Thyroid gland (tissue), 4 donors: Measurements from ENCODE around the gene MCF2L. TPM values are rescaled to one million over a fixed set of nuclear protein-coding genes. Genes with fewer than 3 reads are reported as not detected.

Source experiments
- DNase-seq, 2 donors: peaks; one replicate each; pipeline ENCODE4 v3.0.0-alpha.2; 2019
- H3K27ac ChIP-seq, 3 donors: fragments of 200-600 bp; sonication (generic); 1 replicate in 2 of 3; 2 replicates in 1 of 3; pipeline ENCODE4 v1.5.1; 2016 to 2019; ENCODE audit warnings: mild to moderate bottlenecking in 1 of 3, moderate library complexity in 1 of 3
- H3K27me3 ChIP-seq: fragments of 200-600 bp; sonication (generic); one replicate; pipeline ENCODE4 v1.5.1; 2019
- H3K36me3 ChIP-seq, 2 donors: fragments of 200-600 bp; sonication (generic); one replicate each; pipeline ENCODE4 v1.5.1; 2016 to 2019
- H3K4me1 ChIP-seq, 2 donors: fragments of 200-600 bp; sonication (generic); one replicate each; pipeline ENCODE4 v1.5.1; 2017 to 2019
- H3K4me3 ChIP-seq, 3 donors: fragments of 200-600 bp; sonication (generic); replicated peaks in 1 of 3; 1 replicate in 2 of 3; 2 replicates in 1 of 3; pipeline ENCODE4 v1.5.1; 2016; ENCODE audit warnings: mild to moderate bottlenecking in 1 of 3
- H3K9me3 ChIP-seq: fragments of 200-600 bp; sonication (generic); one replicate; pipeline ENCODE4 v1.5.1; 2017
- CTCF ChIP-seq, 6 experiments: fragments of 200-600 bp in 3 of 6; fragments of 450-650 bp in 3 of 6; sonication (generic) in 3 of 6; IDR thresholded peaks; one replicate each; pipeline ENCODE4 v1.5.1; 2016 to 2019; ENCODE audit warnings: antibody characterized with exemption in 6 of 6, mild to moderate bottlenecking in 2 of 6, inconsistent platforms in 1 of 6, moderate library complexity in 1 of 6
- POLR2A ChIP-seq, 2 donors: fragments of 450-650 bp; IDR thresholded peaks; one replicate each; pipeline ENCODE4 v1.6.1; 2017; ENCODE audit warnings: antibody characterized with exemption in 2 of 2, mild to moderate bottlenecking in 2 of 2, moderate library complexity in 1 of 2
- WGBS, 2 donors: methylation state at CpG; one replicate each; pipeline ENCODE4 v1.1.5; 2017; 5-methylcytosine and 5-hydroxymethylcytosine counted together
- intact Hi-C: fragments of 100-400 bp; cut with DNase I; formaldehyde crosslinking; loops from one replicate; pipeline ENCODE4 v1.15.1; 2023
- total RNA-seq, 4 donors: library from RNA; depleted of rRNA; stranded (reverse); fragments of >200 nt; gene quantifications; one replicate each; pipeline ENCODE4 v1.2.3, GENCODE V29; 2016

Gene MCF2L
- total RNA-seq, 4 donors from 2014 or later, result 35.6 to 83.4 (median 43.6) TPM

- no peaks in the 10 kb centered on the region for H3K9me3 ChIP-seq
- intact Hi-C loops, result no loop called here
- H3K27me3 ChIP-seq, result no peaks in the 10 kb centered on the region
- H3K4me3 ChIP-seq, result no peak overlapping the region
- no peak overlapping the region for H3K27ac ChIP-seq
- H3K4me1 ChIP-seq, result peaks cover 7 to 19% of the 10 kb centered on the region in 2 donors
- no peaks in the 10 kb centered on the region for H3K36me3 ChIP-seq
- 88 to 93% methylated on average over 12 of the region's 12 CpGs for WGBS, 2 donors
- DNase-seq, result no peak
- TF ChIP-seq POLR2A (IDR thresholded peaks at IDR 0.05), result no peak
- no peak for TF ChIP-seq CTCF (IDR thresholded peaks at IDR 0.05)
These were observed 11.7 kb upstream of the MCF2L start for GRCh38 chr13:112957295-112957677.

GRCh38 chr13:112958127-112958989 is 10.7 kb upstream of the MCF2L start:
- intact Hi-C loops, result no loop called here
- H3K9me3 ChIP-seq, result no peaks in the 10 kb centered on the region
- H3K27me3 ChIP-seq, result no peaks in the 10 kb centered on the region
- no peaks in the 10 kb centered on the region for H3K36me3 ChIP-seq
- peaks cover 7 to 16% of the 10 kb centered on the region in 2 donors for H3K4me1 ChIP-seq
- WGBS, 2 donors, result 83 to 84% methylated on average over 26 to 29 of the region's 29 CpGs
- DNase-seq, result no peak
- H3K27ac ChIP-seq, result peak overlapping the region; percentile 15 to 65 (median 63)
- TF ChIP-seq POLR2A (IDR thresholded peaks at IDR 0.05) (no peak), CTCF (IDR thresholded peaks at IDR 0.05) (no peak)
- H3K4me3 ChIP-seq, result no peak overlapping the region

- Histone ChIP-seq H3K27ac (peak overlapping the region; percentile 15 to 65 (median 63)), H3K36me3 (no peaks in the 10 kb centered on the region), H3K4me3 (no peak overlapping the region), H3K4me1 (peaks cover under 1 to 7% of the 10 kb centered on the region in 2 donors), H3K27me3 (no peaks in the 10 kb centered on the region), H3K9me3 (no peaks in the 10 kb centered on the region)
- intact Hi-C loops, result no loop called here
- TF ChIP-seq CTCF (IDR thresholded peaks at IDR 0.05), result no peak
- no peak for TF ChIP-seq POLR2A (IDR thresholded peaks at IDR 0.05)
- DNase-seq, result no peak
- 68% methylated on average over 11 of the region's 11 CpGs for WGBS, 2 donors
These were observed 9.8 kb upstream of the MCF2L start for GRCh38 chr13:112959206-112959605.

- DNase-seq, result no peak
- Histone ChIP-seq H3K9me3 (no peaks in the 10 kb centered on the region), H3K36me3 (no peaks in the 10 kb centered on the region), H3K27me3 (no peaks in the 10 kb centered on the region), H3K4me1 (peaks cover 0 to 3% of the 10 kb centered on the region in 2 donors), H3K4me3 (no peak overlapping the region), H3K27ac (peak overlapping the region in 2 of 3 donors; percentile 49 to 61)
- 85 to 92% methylated on average over 27 to 28 of the region's 30 CpGs for WGBS, 2 donors
- intact Hi-C loops, result no loop called here
- TF ChIP-seq POLR2A (IDR thresholded peaks at IDR 0.05), result no peak
- no peak for TF ChIP-seq CTCF (IDR thresholded peaks at IDR 0.05)
These were observed 9.1 kb upstream of the MCF2L start for GRCh38 chr13:112959701-112960542.
